H1 (cell line): ENCODE measurements around the gene RHBDF2.
A peak's percentile ranks its signal among the peaks of the same experiment; 100 is the strongest.

Experiments used
- ATF3 ChIP-seq: IDR thresholded peaks from 2 replicates; pipeline ENCODE4 v1.6.1; 2011; ENCODE audit warnings: low read depth, mild to moderate bottlenecking, low read length; ENCODE audit not compliant: insufficient read depth
- CTCF ChIP-seq, 3 experiments: IDR thresholded peaks; 1 replicate in 2 of 3; 2 replicates in 1 of 3; pipeline versions ENCODE4 v1.5.1 to v1.6.1; 2011; ENCODE audit warnings: low read length in 3 of 3, mild to moderate bottlenecking in 3 of 3, inconsistent platforms in 2 of 3, low read depth in 1 of 3, moderate library complexity in 1 of 3; ENCODE audit not compliant: insufficient read depth in 1 of 3; ENCODE audit errors: control extremely low read depth in 1 of 3
- EP300 ChIP-seq, 2 experiments: IDR thresholded peaks; 1 replicate in 1 of 2; 2 replicates in 1 of 2; pipeline ENCODE4 v1.6.1; 2011 to 2012; ENCODE audit warnings: low read depth in 2 of 2, low read length in 2 of 2, mild to moderate bottlenecking in 2 of 2, borderline replicate concordance in 1 of 2, inconsistent platforms in 1 of 2, moderate library complexity in 1 of 2
- EZH2 ChIP-seq: fragments of 200-600 bp; sonication (generic); IDR thresholded peaks from 2 replicates; pipeline ENCODE4 v1.7.1; 2012; ENCODE audit warnings: low read depth, mild to moderate bottlenecking, moderate library complexity, low read length, inconsistent platforms; ENCODE audit not compliant: severe bottlenecking
- GTF2F1 ChIP-seq: IDR thresholded peaks from 2 replicates; pipeline ENCODE4 v1.6.1; 2012; ENCODE audit warnings: low read depth, low read length, improper control_type of control experiment, borderline replicate concordance
- KDM1A ChIP-seq: fragments of 200-600, 300-600 bp; sonication (generic); IDR thresholded peaks from 2 replicates; pipeline ENCODE4 v1.7.1; 2016; ENCODE audit warnings: mild to moderate bottlenecking, low read length, borderline replicate concordance
- MAX ChIP-seq: IDR thresholded peaks from 2 replicates; pipeline ENCODE4 v1.6.1; 2012; ENCODE audit warnings: inconsistent platforms
- POLR2A ChIP-seq, 2 experiments: IDR thresholded peaks; 1 replicate in 1 of 2; 2 replicates in 1 of 2; pipeline ENCODE4 v1.6.1; 2011; ENCODE audit warnings: low read depth in 2 of 2, low read length in 2 of 2, mild to moderate bottlenecking in 2 of 2; ENCODE audit errors: control extremely low read depth in 1 of 2
- SIN3A ChIP-seq, 2 experiments: IDR thresholded peaks in 1 of 2; conservative IDR thresholded peaks in 1 of 2; 2 replicates each; pipeline ENCODE4 v1.6.1; 2011 to 2012; ENCODE audit warnings: low read length in 2 of 2, improper control_type of control experiment in 1 of 2, low read depth in 1 of 2, mild to moderate bottlenecking in 1 of 2
- SIX5 ChIP-seq: IDR thresholded peaks from 2 replicates; pipeline ENCODE4 v1.6.1; 2011; ENCODE audit warnings: mild to moderate bottlenecking, low read depth, low read length
- TEAD4 ChIP-seq: IDR thresholded peaks from 2 replicates; pipeline ENCODE4 v1.6.1; 2012; ENCODE audit warnings: low read depth, low read length, inconsistent platforms, mixed read lengths
- YY1 ChIP-seq: IDR thresholded peaks from 2 replicates; pipeline ENCODE4 v1.6.1; 2011; ENCODE audit warnings: low read depth, mild to moderate bottlenecking, low read length
- ZNF274 ChIP-seq: IDR thresholded peaks from 2 replicates; pipeline ENCODE4 v1.7.0; 2012; ENCODE audit warnings: low read length, borderline replicate concordance; ENCODE audit errors: extremely low read depth

- TF ChIP-seq EP300 (IDR thresholded peaks at IDR 0.05; ENCODE audit: borderline replicate concordance in 1 of 2, low read depth in 2 of 2, low read length in 2 of 2): no peak
- TF ChIP-seq KDM1A: no peak
- TF ChIP-seq SIX5: no peak
- no peak for TF ChIP-seq YY1
- no peak for TF ChIP-seq CTCF (IDR thresholded peaks at IDR 0.05; ENCODE audit: control extremely low read depth in 1 of 3, insufficient read depth in 1 of 3, low read depth in 1 of 3, low read length in 3 of 3)
- no peak for TF ChIP-seq GTF2F1
- peak; percentile 10; the same call in 1 of the 2 replicates for TF ChIP-seq MAX
- peak in 1 of 2 experiments; percentile 71; a peak in 2 of 3 replicates for TF ChIP-seq POLR2A (IDR thresholded peaks at IDR 0.05; ENCODE audit: control extremely low read depth in 1 of 2, low read depth in 2 of 2, low read length in 2 of 2)
- TF ChIP-seq SIN3A (conservative IDR thresholded peaks at IDR 0.05 in 1 of 2, IDR thresholded peaks at IDR 0.05 in 1 of 2; ENCODE audit: low read depth in 1 of 2, low read length in 2 of 2): peak in 1 of 2 experiments; percentile 81; a peak in 2 of 4 replicates
- no peak for TF ChIP-seq EZH2
- TF ChIP-seq ZNF274: no peak
- TF ChIP-seq TEAD4: no peak
- no peak for TF ChIP-seq ATF3
Observed at GRCh38 chr17:76501018-76501826, at the start of gene RHBDF2.
